Lung (tissue), 12 donors: Measurements from ENCODE around the gene GPR62. TPM values are rescaled to one million over a fixed set of nuclear protein-coding genes. Genes with fewer than 3 reads are reported as not detected.

ENCODE experiments used
- ATAC-seq: fragments of 200-7000 bp; cut with Tn5 transposase; one replicate; pipeline ENCODE4 v1.9.1; 2020; ENCODE audit warnings: moderate number of reproducible peaks; ENCODE audit not compliant: insufficient read depth, low FRiP score
- DNase-seq, 3 donors: peaks; one replicate each; pipeline ENCODE4 v3.0.0-alpha.2; 2013 to 2017
- H3K27ac ChIP-seq, 2 donors: one replicate each; pipeline ENCODE4 v1.5.1; 2013; ENCODE audit warnings: mild to moderate bottlenecking in 2 of 2, moderate library complexity in 2 of 2, control low read depth in 1 of 2, inconsistent platforms in 1 of 2, low read depth in 1 of 2, low read length in 1 of 2
- H3K27me3 ChIP-seq, 3 donors: one replicate each; pipeline ENCODE4 v1.5.1; 2013; ENCODE audit warnings: low read length in 2 of 3; ENCODE audit not compliant: control insufficient read depth in 3 of 3, insufficient read depth in 3 of 3
- H3K36me3 ChIP-seq, 4 donors: one replicate each; pipeline ENCODE4 v1.5.1; 2013; ENCODE audit warnings: low read length in 4 of 4, mild to moderate bottlenecking in 1 of 4, moderate library complexity in 1 of 4; ENCODE audit not compliant: control insufficient read depth in 4 of 4, insufficient read depth in 4 of 4
- H3K4me1 ChIP-seq, 5 donors: one replicate each; pipeline ENCODE4 v1.5.1; 2013; ENCODE audit warnings: low read length in 5 of 5, mild to moderate bottlenecking in 2 of 5, moderate library complexity in 1 of 5; ENCODE audit not compliant: control insufficient read depth in 5 of 5, insufficient read depth in 5 of 5
- H3K4me3 ChIP-seq: one replicate; pipeline ENCODE4 v1.5.1; 2013; ENCODE audit warnings: mild to moderate bottlenecking, control low read depth, moderate library complexity
- H3K9ac ChIP-seq, 2 donors: one replicate each; pipeline ENCODE4 v1.5.1; 2013; ENCODE audit warnings: low read length in 2 of 2, control low read depth in 1 of 2; ENCODE audit not compliant: insufficient read depth in 1 of 2
- H3K9me3 ChIP-seq, 4 donors: one replicate each; pipeline ENCODE4 v1.5.1; 2013; ENCODE audit warnings: low read length in 3 of 4, mild to moderate bottlenecking in 1 of 4, moderate library complexity in 1 of 4; ENCODE audit not compliant: control insufficient read depth in 4 of 4, insufficient read depth in 3 of 4
- WGBS, 2 donors: extraction: QIAGEN DNeasy Blood & Tissue Kit; methylation state at CpG; one replicate each; pipeline ENCODE4 v1.1.7; 2013; 5-methylcytosine and 5-hydroxymethylcytosine counted together
- polyA plus RNA-seq, 2 donors: library from polyadenylated mRNA; stranded (reverse); fragments of 200-250 nt; gene quantifications; one replicate each; pipeline ENCODE4 v1.2.1, GENCODE V29; 2013
- total RNA-seq, 2 donors: library from RNA; depleted of rRNA in 1 of 2; stranded (reverse); fragments of >200 nt in 1 of 2; gene quantifications; one replicate each; pipeline ENCODE4 v1.2.1, GENCODE V29; 2014 to 2021
- TF ChIP-seq, protein P1 (sequence below): IDR thresholded peaks from 2 replicates; pipeline ENCODE4 v1.5.1; 2012; ENCODE audit warnings: mild to moderate bottlenecking; ENCODE audit errors: control extremely low read depth, extremely low read depth
- donor health status: control.
- donor health status: control.
- donor health status: Bipolar disorder and iron deficiency.
- donor health status: healthy.
- donor health status: DM: yes; HTN: yes; CAD: no.

The GPR62 gene
- total and polyA plus RNA-seq, 4 donors = 0.05 to 0.15 TPM; not detected in 2

DNA sequence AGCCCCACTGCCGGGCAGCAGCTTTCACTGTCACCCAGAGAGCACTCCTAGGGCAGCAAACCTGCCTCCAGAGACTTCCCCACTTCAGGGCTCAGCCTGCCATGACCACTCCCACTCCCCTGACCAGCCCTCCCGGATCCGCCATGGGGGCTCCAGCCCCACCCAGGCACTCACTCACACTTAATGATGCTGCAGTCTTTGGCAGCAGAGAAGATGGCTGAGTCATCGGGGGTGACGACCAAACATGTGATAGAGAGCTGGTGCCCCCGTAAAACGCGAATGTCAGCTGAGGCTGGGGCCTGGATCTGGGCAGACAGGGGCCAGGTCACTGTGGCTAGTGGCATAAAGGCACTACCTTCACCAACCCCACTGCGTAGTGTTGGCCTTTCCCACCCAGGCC, 18.2 kb upstream of the GPR62 start:
- WGBS, 2 donors = 84 to 93% methylated on average over 9 of the region's 9 CpGs
- DNase-seq = no peak
- Histone ChIP-seq H3K4me1 (peaks cover 3 to 10% (median 6%) of the 10 kb centered on the region in 5 donors), H3K4me3 (no peak overlapping the region), H3K27ac (no peak overlapping the region), H3K9ac (no peak overlapping the region), H3K9me3 (no peaks in the 10 kb centered on the region), H3K27me3 (no peaks in the 10 kb centered on the region), H3K36me3 (peaks cover 17 to 54% (median 32%) of the 10 kb centered on the region in 4 donors)
- TF ChIP-seq, protein P1, sequence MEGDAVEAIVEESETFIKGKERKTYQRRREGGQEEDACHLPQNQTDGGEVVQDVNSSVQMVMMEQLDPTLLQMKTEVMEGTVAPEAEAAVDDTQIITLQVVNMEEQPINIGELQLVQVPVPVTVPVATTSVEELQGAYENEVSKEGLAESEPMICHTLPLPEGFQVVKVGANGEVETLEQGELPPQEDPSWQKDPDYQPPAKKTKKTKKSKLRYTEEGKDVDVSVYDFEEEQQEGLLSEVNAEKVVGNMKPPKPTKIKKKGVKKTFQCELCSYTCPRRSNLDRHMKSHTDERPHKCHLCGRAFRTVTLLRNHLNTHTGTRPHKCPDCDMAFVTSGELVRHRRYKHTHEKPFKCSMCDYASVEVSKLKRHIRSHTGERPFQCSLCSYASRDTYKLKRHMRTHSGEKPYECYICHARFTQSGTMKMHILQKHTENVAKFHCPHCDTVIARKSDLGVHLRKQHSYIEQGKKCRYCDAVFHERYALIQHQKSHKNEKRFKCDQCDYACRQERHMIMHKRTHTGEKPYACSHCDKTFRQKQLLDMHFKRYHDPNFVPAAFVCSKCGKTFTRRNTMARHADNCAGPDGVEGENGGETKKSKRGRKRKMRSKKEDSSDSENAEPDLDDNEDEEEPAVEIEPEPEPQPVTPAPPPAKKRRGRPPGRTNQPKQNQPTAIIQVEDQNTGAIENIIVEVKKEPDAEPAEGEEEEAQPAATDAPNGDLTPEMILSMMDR = no peak
- no peak for ATAC-seq

DNA sequence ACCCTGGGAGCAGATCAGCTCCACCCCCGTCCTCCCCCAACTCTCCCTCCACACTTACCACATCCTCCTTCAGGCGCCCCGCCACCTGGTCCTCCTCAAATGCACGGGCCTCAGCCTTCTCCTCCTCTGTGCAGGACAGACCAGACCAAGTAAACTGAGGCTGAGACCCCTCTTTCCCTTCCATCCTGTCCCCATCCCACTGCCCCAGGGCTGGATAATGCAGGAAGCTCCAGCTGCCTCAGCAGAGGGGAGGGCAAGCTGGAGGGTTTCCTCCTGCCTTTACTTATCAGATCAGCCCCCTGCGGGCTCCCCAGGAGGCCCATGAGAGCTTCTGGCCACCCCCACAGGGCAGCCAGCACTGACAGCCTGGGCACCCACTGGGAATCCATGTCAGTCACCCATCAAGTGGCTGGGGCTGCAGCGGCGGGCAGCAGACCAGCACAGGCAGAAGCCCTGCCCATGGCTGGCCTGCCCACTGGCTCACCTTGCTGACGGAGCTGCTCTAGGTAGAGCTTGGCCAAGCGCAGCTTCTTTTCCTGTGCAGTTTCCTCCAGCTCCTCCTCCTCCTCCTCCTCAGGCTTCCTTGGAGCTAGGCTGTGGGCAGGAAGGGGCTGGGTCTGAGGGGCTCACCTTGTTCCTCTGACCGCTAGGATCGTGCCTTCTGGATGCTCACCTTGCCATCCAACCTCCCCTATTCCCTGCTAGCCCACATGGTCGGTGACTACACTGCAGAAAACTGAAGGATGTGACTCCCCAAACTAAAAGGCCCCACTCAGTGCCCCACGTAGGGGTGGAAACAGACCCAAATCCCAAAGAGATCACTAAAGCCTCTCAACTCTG, 17.4 kb upstream of the GPR62 start:
- WGBS, 2 donors = 90 to 91% methylated on average over 13 of the region's 13 CpGs
- H3K9ac ChIP-seq = no peak overlapping the region
- H3K36me3 ChIP-seq = peaks cover 14 to 50% (median 32%) of the 10 kb centered on the region in 4 donors
- ATAC-seq = no peak
- no peak overlapping the region for H3K4me3 ChIP-seq
- H3K27me3 ChIP-seq = no peaks in the 10 kb centered on the region
- no peaks in the 10 kb centered on the region for H3K9me3 ChIP-seq
- no peak overlapping the region for H3K27ac ChIP-seq
- H3K4me1 ChIP-seq = peaks cover 3 to 15% (median 9%) of the 10 kb centered on the region in 5 donors
- TF ChIP-seq, protein P1 = no peak
- no peak for DNase-seq

DNA sequence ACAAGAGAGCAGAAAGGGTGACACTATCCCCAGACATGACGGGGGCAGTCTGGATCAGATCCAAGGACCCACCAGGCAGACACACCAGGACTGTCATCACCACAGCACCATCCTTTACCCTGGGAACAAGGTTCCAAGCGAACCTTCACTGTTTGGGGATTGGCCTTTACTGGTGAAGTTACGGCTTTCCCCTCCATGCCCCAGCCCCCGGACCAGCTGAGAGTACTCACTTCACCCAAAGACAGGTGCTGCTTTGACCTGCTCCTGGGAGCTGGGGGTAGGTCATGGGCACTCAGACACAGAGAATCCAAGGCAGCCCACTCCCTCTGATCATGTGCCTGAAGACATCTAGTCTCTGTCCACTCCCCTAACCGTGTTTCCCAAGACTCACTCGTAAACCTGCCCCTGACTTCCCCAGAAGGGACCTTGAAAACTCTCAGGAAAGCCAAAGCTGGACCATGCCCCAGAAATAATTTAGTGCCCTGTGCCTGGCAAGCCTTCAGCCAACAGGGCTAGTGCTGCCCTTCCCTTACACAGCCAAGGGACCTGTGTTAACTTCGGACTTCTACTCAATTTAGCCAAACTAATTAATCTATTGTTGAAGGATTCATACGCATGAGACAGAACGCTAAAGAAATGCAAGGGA, 16.3 kb upstream of the GPR62 start:
- H3K9ac ChIP-seq = no peak overlapping the region
- TF ChIP-seq, protein P1 = no peak
- ATAC-seq = no peak

More for the DNA sequence above, 16.3 kb upstream of the GPR62 start:
- Histone ChIP-seq H3K4me3 (no peak overlapping the region), H3K36me3 (peaks cover 14 to 39% (median 28%) of the 10 kb centered on the region in 4 donors), H3K27me3 (no peaks in the 10 kb centered on the region), H3K27ac (no peak overlapping the region), H3K4me1 (peaks cover 3 to 18% (median 12%) of the 10 kb centered on the region in 5 donors), H3K9me3 (no peaks in the 10 kb centered on the region)
- no peak for DNase-seq
- 90 to 92% methylated on average over 9 of the region's 9 CpGs for WGBS, 2 donors
